Mucosa of descending colon (tissue), 3 donors: Measurements from ENCODE around the gene LCE4A. TPM values are rescaled to one million over a fixed set of nuclear protein-coding genes. Genes with fewer than 3 reads are reported as not detected.

Experiments used
- ATAC-seq: fragments of 200-7000 bp; cut with Tn5 transposase; one replicate; pipeline ENCODE4 v1.9.1; 2020; ENCODE audit warnings: mild to moderate bottlenecking, moderate library complexity
- DNase-seq, 3 donors: peaks; one replicate each; pipeline ENCODE4 v3.0.0-alpha.2; 2020
- H3K36me3 ChIP-seq: fragments of 200-600 bp; one replicate; pipeline ENCODE4 v1.8.0; 2021; ENCODE audit warnings: low read depth, mild to moderate bottlenecking
- H3K4me1 ChIP-seq: fragments of 200-600 bp; one replicate; pipeline ENCODE4 v1.8.0; 2021; ENCODE audit warnings: low read depth, mild to moderate bottlenecking
- H3K4me3 ChIP-seq: fragments of 200-600 bp; one replicate; pipeline ENCODE4 v1.8.0; 2021; ENCODE audit warnings: mild to moderate bottlenecking
- H3K9me3 ChIP-seq: fragments of 200-600 bp; one replicate; pipeline ENCODE4 v1.8.0; 2021; ENCODE audit warnings: mild to moderate bottlenecking
- intact Hi-C, 2 donors: fragments of 100-400 bp; cut with DNase I in 1 of 2; cut with micrococcal nuclease in 1 of 2; formaldehyde crosslinking; loops; one replicate each; pipeline versions ENCODE4 v1.11.0 to v1.11.1; 2022; cut with DNase I, micrococcal nuclease
- total RNA-seq, 3 donors: library from RNA; stranded (reverse); fragmentation: NEBNext Ultra II Directional in 2 of 3; extraction: Animal tissue kit (Norgen Biotek cat#: 25700) in 2 of 3; gene quantifications; one replicate each; pipeline versions ENCODE4 v1.2.1 to v1.2.4, GENCODE V29; 2021 to 2023
- TF ChIP-seq, protein P1 (sequence below): fragments of 200-600 bp; IDR thresholded peaks from one replicate; pipeline ENCODE4 v1.8.0; 2022; ENCODE audit warnings: antibody characterized with exemption, mild to moderate bottlenecking
- donor health status: DM: no; HTN: no; CAD: no; lungs with moderate emphysema.
- donor health status: DM: no; HTN: no; CAD: no.
- donor health status: DM: no; HTN: yes; CAD: no.

LCE4A gene
- total RNA-seq, 3 donors from 2014 or later: not detected

DNA sequence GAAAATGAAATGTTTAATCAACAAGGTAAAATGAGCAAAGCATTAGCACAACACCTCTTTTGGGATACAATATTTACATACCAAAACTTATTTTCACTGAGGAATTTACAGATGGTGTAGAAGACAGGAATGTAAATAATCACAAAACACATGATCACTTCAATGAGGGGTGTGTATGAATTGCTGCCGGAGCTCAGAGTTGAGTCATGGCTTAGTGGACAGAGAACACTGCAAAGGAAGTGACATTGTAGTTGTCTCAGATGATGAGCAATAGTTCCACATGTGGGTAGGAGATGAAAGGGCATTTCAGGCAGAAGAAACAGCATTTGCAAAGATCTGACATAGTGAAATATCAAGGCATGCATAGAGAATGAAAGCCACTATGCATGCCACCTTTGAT, 44.3 kb downstream of the LCE4A start:
- ATAC-seq (no peak), DNase-seq (no peak)
- Histone ChIP-seq H3K4me3 (no peak overlapping the region), H3K9me3 (no peaks in the 10 kb centered on the region), H3K36me3 (no peaks in the 10 kb centered on the region), H3K4me1 (no peaks in the 10 kb centered on the region)
- TF ChIP-seq, protein P1, sequence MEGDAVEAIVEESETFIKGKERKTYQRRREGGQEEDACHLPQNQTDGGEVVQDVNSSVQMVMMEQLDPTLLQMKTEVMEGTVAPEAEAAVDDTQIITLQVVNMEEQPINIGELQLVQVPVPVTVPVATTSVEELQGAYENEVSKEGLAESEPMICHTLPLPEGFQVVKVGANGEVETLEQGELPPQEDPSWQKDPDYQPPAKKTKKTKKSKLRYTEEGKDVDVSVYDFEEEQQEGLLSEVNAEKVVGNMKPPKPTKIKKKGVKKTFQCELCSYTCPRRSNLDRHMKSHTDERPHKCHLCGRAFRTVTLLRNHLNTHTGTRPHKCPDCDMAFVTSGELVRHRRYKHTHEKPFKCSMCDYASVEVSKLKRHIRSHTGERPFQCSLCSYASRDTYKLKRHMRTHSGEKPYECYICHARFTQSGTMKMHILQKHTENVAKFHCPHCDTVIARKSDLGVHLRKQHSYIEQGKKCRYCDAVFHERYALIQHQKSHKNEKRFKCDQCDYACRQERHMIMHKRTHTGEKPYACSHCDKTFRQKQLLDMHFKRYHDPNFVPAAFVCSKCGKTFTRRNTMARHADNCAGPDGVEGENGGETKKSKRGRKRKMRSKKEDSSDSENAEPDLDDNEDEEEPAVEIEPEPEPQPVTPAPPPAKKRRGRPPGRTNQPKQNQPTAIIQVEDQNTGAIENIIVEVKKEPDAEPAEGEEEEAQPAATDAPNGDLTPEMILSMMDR: no peak
- intact Hi-C loops: no loop called here

DNA sequence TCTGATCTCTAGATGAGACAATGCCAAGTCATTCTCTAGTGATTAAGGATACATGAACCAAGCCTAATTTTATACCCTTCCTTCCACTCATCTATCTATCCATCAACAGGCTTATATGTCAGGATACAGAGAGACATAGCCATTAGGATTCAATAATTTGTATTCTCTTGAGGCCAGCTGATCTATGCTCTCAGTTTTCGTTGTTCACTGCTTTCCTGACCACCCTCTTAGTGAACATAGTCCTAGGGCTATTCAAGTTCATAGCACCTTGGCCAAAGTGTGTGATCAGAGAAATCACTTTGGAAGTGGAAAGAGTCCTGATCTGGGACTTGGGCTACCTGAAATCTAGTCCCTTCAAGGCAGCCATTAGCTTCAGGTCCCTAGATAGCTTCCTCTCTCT, 45.6 kb downstream of the LCE4A start:
- DNase-seq: no peak
- no peaks in the 10 kb centered on the region for H3K9me3 ChIP-seq
- no peak overlapping the region for H3K4me3 ChIP-seq
- H3K36me3 ChIP-seq: no peaks in the 10 kb centered on the region
- ATAC-seq: no peak
- TF ChIP-seq, protein P1: no peak
- H3K4me1 ChIP-seq: no peaks in the 10 kb centered on the region
- intact Hi-C loops: no loop called here

- no peaks in the 10 kb centered on the region for H3K4me1 ChIP-seq
- TF ChIP-seq, protein P1: no peak
- no peak for ATAC-seq
- no peak for DNase-seq
- no peaks in the 10 kb centered on the region for H3K9me3 ChIP-seq
- no peaks in the 10 kb centered on the region for H3K36me3 ChIP-seq
- no peak overlapping the region for H3K4me3 ChIP-seq
- intact Hi-C loops: no loop called here
Measured at GRCh38 chr1:152756872-152757271, 48.9 kb downstream of the LCE4A start.

DNA sequence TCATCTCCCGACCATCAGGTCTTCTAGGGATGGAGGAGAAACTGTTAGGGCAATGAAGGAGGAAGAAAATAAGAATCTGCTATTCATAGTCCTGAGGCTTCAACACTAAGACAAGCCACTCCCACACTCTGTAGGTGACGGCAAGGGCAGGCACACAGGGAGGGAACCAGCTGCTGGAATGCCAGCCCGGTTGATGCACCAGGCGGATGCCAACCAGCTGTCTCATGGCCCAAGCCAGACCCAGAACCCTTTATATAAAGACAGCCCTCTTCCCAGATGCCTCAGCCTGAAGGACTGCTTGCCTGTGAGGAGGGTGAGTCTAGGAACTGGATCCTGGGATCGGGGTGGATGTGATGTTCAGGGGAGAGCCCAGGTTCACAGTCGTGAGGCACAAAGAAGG, 49.8 kb downstream of the LCE4A start, which contains the start of gene KPRP:
TSS of gene KPRP (plus strand) at position 279 of the 400 bp plus-strand sequence. CDS start 1,564 bp downstream, outside the sequence.
- no peak for ATAC-seq
- no peaks in the 10 kb centered on the region for H3K4me1 ChIP-seq
- no peaks in the 10 kb centered on the region for H3K9me3 ChIP-seq
- H3K36me3 ChIP-seq: no peaks in the 10 kb centered on the region
- intact Hi-C loops: no loop called here
- TF ChIP-seq, protein P1: no peak
- H3K4me3 ChIP-seq: no peak within 1 kb of the TSS
- no peak for DNase-seq

DNA sequence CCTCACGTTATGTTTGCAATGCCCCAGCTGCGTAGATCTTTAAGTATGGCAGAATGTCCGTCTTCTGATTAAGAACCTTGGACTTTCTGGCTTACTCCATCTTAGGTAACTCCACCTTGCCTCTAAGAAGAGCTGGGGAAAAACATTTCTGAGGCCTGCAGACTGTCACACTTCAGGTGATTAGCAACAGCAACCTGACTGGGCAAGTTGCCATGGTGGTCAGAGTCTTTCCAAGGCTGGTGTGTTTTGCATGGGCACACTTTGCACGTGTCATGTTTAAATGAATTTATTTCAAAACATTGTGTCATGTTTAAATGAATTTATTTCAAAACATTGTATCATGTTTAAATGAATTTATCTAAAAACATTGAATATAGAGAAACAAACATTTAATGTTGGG, 50.7 kb downstream of the LCE4A start:
- H3K9me3 ChIP-seq: no peaks in the 10 kb centered on the region
- TF ChIP-seq, protein P1: no peak
- ATAC-seq: no peak
- intact Hi-C loops: no loop called here
- H3K4me1 ChIP-seq: no peaks in the 10 kb centered on the region
- H3K36me3 ChIP-seq: no peaks in the 10 kb centered on the region
- no peak overlapping the region for H3K4me3 ChIP-seq
- no peak for DNase-seq

Other genes with a start within 250 kb of the LCE4A start
- not detected for gene LCE5A, start 197.4 kb upstream of the LCE4A start, total RNA-seq
- not detected for gene CRCT1, start 193.7 kb upstream of the LCE4A start, total RNA-seq
- not detected for gene LCE3E, start 141.4 kb upstream of the LCE4A start, total RNA-seq
- gene LCE3D, start 127.6 kb upstream of the LCE4A start, total RNA-seq: not detected
- gene LCE3C, start 107.9 kb upstream of the LCE4A start, total RNA-seq: not detected
- gene LCE3B, start 94.3 kb upstream of the LCE4A start, total RNA-seq: not detected
- gene LCE3A, start 85.1 kb upstream of the LCE4A start, total RNA-seq: not detected
- not detected for gene LCE2D, start 44.8 kb upstream of the LCE4A start, total RNA-seq
- not detected for gene LCE2C, start 32.9 kb upstream of the LCE4A start, total RNA-seq
- gene LCE2B, start 22.0 kb upstream of the LCE4A start, total RNA-seq: not detected
- gene LCE2A, start 9.8 kb upstream of the LCE4A start, total RNA-seq: not detected
- gene KPRP, start 49.9 kb downstream of the LCE4A start, total RNA-seq: not detected
- not detected for gene LCE1F, start 67.0 kb downstream of the LCE4A start, total RNA-seq
- gene LCE1E, start 78.1 kb downstream of the LCE4A start, total RNA-seq: not detected
- gene LCE1D, start 88.6 kb downstream of the LCE4A start, total RNA-seq: not detected
- gene LCE1C, start 98.5 kb downstream of the LCE4A start, total RNA-seq: not detected
- gene LCE1B, start 103.8 kb downstream of the LCE4A start, total RNA-seq: not detected
- gene LCE1A, start 119.3 kb downstream of the LCE4A start, total RNA-seq: not detected
- gene LCE6A, start 134.7 kb downstream of the LCE4A start, total RNA-seq: not detected
- gene LCE7A, start 151.8 kb downstream of the LCE4A start, total RNA-seq: not detected
- not detected for gene SMCP, start 170.2 kb downstream of the LCE4A start, total RNA-seq
- gene IVL, start 200.4 kb downstream of the LCE4A start, total RNA-seq: not detected
- gene SPRR5, start 239.0 kb downstream of the LCE4A start, total RNA-seq: not detected